ENCODE data around the gene WLS.

DNA sequence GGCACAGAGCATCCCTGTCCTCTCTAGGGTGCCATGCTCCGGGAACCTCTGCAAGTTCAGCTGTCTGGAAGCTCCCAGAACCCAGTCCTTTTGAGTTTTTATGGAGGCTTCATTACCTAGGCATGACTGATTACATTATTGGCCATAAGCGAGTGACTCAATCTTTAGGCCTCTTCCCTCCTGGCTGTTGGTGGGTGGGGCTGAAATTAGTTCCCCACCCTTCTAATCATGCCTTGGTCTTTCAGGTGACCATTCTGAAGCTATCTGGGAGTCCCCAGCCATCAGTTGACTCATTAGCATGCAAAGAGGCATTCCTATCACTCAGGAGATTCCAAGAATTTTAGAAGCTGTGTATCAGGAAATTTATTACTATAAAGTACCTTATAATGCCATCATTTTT, 46.6 kb downstream of the WLS start:
- TF ChIP-seq CTCF (IDR thresholded peaks at IDR 0.05): no peak
- no peak for TF ChIP-seq POLR2A (IDR thresholded peaks at IDR 0.05)

Data from ovary (tissue), 3 donors.